Lung (tissue), 12 donors: ENCODE measurements around the gene NXN. TPM values are rescaled to one million over a fixed set of nuclear protein-coding genes. Genes with fewer than 3 reads are reported as not detected.

ENCODE experiments used
- ATAC-seq: fragments of 200-7000 bp; cut with Tn5 transposase; one replicate; pipeline ENCODE4 v1.9.1; 2020; ENCODE audit warnings: moderate number of reproducible peaks; ENCODE audit not compliant: insufficient read depth, low FRiP score
- DNase-seq, 3 donors: peaks; one replicate each; pipeline ENCODE4 v3.0.0-alpha.2; 2013 to 2017
- H3K27ac ChIP-seq, 2 donors: one replicate each; pipeline ENCODE4 v1.5.1; 2013; ENCODE audit warnings: mild to moderate bottlenecking in 2 of 2, moderate library complexity in 2 of 2, control low read depth in 1 of 2, inconsistent platforms in 1 of 2, low read depth in 1 of 2, low read length in 1 of 2
- H3K27me3 ChIP-seq, 3 donors: one replicate each; pipeline ENCODE4 v1.5.1; 2013; ENCODE audit warnings: low read length in 2 of 3; ENCODE audit not compliant: control insufficient read depth in 3 of 3, insufficient read depth in 3 of 3
- H3K36me3 ChIP-seq, 4 donors: one replicate each; pipeline ENCODE4 v1.5.1; 2013; ENCODE audit warnings: low read length in 4 of 4, mild to moderate bottlenecking in 1 of 4, moderate library complexity in 1 of 4; ENCODE audit not compliant: control insufficient read depth in 4 of 4, insufficient read depth in 4 of 4
- H3K4me1 ChIP-seq, 5 donors: one replicate each; pipeline ENCODE4 v1.5.1; 2013; ENCODE audit warnings: low read length in 5 of 5, mild to moderate bottlenecking in 2 of 5, moderate library complexity in 1 of 5; ENCODE audit not compliant: control insufficient read depth in 5 of 5, insufficient read depth in 5 of 5
- H3K4me3 ChIP-seq: one replicate; pipeline ENCODE4 v1.5.1; 2013; ENCODE audit warnings: mild to moderate bottlenecking, control low read depth, moderate library complexity
- H3K9ac ChIP-seq, 2 donors: one replicate each; pipeline ENCODE4 v1.5.1; 2013; ENCODE audit warnings: low read length in 2 of 2, control low read depth in 1 of 2; ENCODE audit not compliant: insufficient read depth in 1 of 2
- H3K9me3 ChIP-seq, 4 donors: one replicate each; pipeline ENCODE4 v1.5.1; 2013; ENCODE audit warnings: low read length in 3 of 4, mild to moderate bottlenecking in 1 of 4, moderate library complexity in 1 of 4; ENCODE audit not compliant: control insufficient read depth in 4 of 4, insufficient read depth in 3 of 4
- WGBS, 2 donors: extraction: QIAGEN DNeasy Blood & Tissue Kit; methylation state at CpG; one replicate each; pipeline ENCODE4 v1.1.7; 2013; 5-methylcytosine and 5-hydroxymethylcytosine counted together
- polyA plus RNA-seq, 2 donors: library from polyadenylated mRNA; stranded (reverse); fragments of 200-250 nt; gene quantifications; one replicate each; pipeline ENCODE4 v1.2.1, GENCODE V29; 2013
- total RNA-seq, 2 donors: library from RNA; depleted of rRNA in 1 of 2; stranded (reverse); fragments of >200 nt in 1 of 2; gene quantifications; one replicate each; pipeline ENCODE4 v1.2.1, GENCODE V29; 2014 to 2021
- TF ChIP-seq, protein P1 (sequence below): IDR thresholded peaks from 2 replicates; pipeline ENCODE4 v1.5.1; 2012; ENCODE audit warnings: mild to moderate bottlenecking; ENCODE audit errors: control extremely low read depth, extremely low read depth
- donor health status: control.
- donor health status: control.
- donor health status: Bipolar disorder and iron deficiency.
- donor health status: healthy.
- donor health status: DM: yes; HTN: yes; CAD: no.

Gene NXN
- total and polyA plus RNA-seq, 4 donors = 17.6 to 57.7 (median 39.9) TPM

GRCh38 chr17:917391-917811 lies 62.2 kb downstream of the NXN start:
- DNase-seq (no peak), ATAC-seq (no peak)
- TF ChIP-seq, protein P1, sequence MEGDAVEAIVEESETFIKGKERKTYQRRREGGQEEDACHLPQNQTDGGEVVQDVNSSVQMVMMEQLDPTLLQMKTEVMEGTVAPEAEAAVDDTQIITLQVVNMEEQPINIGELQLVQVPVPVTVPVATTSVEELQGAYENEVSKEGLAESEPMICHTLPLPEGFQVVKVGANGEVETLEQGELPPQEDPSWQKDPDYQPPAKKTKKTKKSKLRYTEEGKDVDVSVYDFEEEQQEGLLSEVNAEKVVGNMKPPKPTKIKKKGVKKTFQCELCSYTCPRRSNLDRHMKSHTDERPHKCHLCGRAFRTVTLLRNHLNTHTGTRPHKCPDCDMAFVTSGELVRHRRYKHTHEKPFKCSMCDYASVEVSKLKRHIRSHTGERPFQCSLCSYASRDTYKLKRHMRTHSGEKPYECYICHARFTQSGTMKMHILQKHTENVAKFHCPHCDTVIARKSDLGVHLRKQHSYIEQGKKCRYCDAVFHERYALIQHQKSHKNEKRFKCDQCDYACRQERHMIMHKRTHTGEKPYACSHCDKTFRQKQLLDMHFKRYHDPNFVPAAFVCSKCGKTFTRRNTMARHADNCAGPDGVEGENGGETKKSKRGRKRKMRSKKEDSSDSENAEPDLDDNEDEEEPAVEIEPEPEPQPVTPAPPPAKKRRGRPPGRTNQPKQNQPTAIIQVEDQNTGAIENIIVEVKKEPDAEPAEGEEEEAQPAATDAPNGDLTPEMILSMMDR = no peak
- Histone ChIP-seq H3K9me3 (no peaks in the 10 kb centered on the region), H3K4me3 (no peak overlapping the region), H3K27me3 (no peaks in the 10 kb centered on the region), H3K27ac (peak overlapping the region; percentile 2 to 74), H3K9ac (no peak overlapping the region), H3K4me1 (peaks cover 7 to 17% (median 11%) of the 10 kb centered on the region in 5 donors), H3K36me3 (no peaks in the 10 kb centered on the region)
- WGBS, 2 donors = 69 to 87% methylated on average over 19 of the region's 19 CpGs

DNA sequence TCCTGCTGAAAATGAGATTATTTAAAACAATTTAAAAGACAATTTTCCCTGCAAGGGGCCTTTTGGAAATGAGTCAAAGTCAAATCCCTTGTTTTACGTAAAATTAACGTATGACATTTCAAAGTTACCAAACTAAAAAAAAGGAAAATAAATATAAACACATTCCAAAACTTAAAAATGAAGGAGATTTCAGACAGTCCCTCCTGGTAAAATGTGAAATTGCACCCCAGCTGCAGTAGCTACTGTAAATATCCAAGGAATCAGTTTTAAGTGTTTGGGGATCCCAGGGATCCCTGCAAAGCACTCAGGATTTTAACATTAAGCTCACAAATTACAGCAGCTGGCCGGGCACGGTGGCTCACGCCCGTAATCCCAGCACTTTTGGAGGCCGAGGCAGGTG lies 63.3 kb downstream of the NXN start:
- ATAC-seq (no peak), DNase-seq (no peak)
- Histone ChIP-seq H3K4me3 (no peak overlapping the region), H3K4me1 (peaks cover 7 to 17% (median 11%) of the 10 kb centered on the region in 5 donors), H3K9me3 (no peaks in the 10 kb centered on the region), H3K9ac (peak overlapping the region in 1 of 2 donors; percentile 79), H3K27me3 (no peaks in the 10 kb centered on the region), H3K36me3 (no peaks in the 10 kb centered on the region), H3K27ac (peak overlapping the region; percentile 35 to 82)
- WGBS, 2 donors = 80 to 81% methylated on average over 7 of the region's 7 CpGs
- TF ChIP-seq, protein P1 = no peak

- WGBS, 2 donors = 41 to 50% methylated on average over 10 of the region's 10 CpGs
- no peak for ATAC-seq
- DNase-seq = peak; percentile 81 to 86 (median 84)
- Histone ChIP-seq H3K4me3 (no peak overlapping the region), H3K27me3 (no peaks in the 10 kb centered on the region), H3K36me3 (no peaks in the 10 kb centered on the region), H3K27ac (peak overlapping the region; percentile 57 to 82), H3K4me1 (peaks cover 7 to 17% (median 11%) of the 10 kb centered on the region in 5 donors), H3K9ac (peak overlapping the region; percentile 44 to 79), H3K9me3 (no peaks in the 10 kb centered on the region)
- TF ChIP-seq, protein P1 = no peak
Measured at GRCh38 chr17:915538-916201, 63.9 kb downstream of the NXN start.

GRCh38 chr17:914561-914960 lies 65.0 kb downstream of the NXN start:
- H3K27ac ChIP-seq = peak overlapping the region in 1 of 2 donors; percentile 15
- ATAC-seq (no peak), DNase-seq (no peak)
- 93% methylated on average over 9 of the region's 9 CpGs for WGBS, 2 donors
- peaks cover 7 to 17% (median 11%) of the 10 kb centered on the region in 5 donors for H3K4me1 ChIP-seq
- no peak overlapping the region for H3K9ac ChIP-seq
- H3K4me3 ChIP-seq = no peak overlapping the region
- H3K9me3 ChIP-seq = no peaks in the 10 kb centered on the region
- no peaks in the 10 kb centered on the region for H3K36me3 ChIP-seq
- no peaks in the 10 kb centered on the region for H3K27me3 ChIP-seq
- TF ChIP-seq, protein P1 = no peak
